Measurements from ENCODE around the gene FARP1. TPM values are rescaled to one million over a fixed set of nuclear protein-coding genes. Genes with fewer than 3 reads are reported as not detected.

The FARP1 gene
- total and polyA plus RNA-seq, 7 donors: 6.9 to 96.4 (median 32.9) TPM

GRCh38 chr13:98261165-98261702, 118.3 kb downstream of the FARP1 start:
- Histone ChIP-seq H3K27ac (peak overlapping the region in 3 of 4 donors; percentile 69 to 77 (median 73)), H3K9me3 (no peaks in the 10 kb centered on the region), H3K27me3 (no peaks in the 10 kb centered on the region), H3K36me3 (no peaks in the 10 kb centered on the region), H3K4me3 (no peak overlapping the region), H3K4me1 (peaks cover 0 to 47% (median 20%) of the 10 kb centered on the region in 4 donors)
- intact Hi-C loops (cut with DNase I): no loop called here
- WGBS, 2 donors: 90 to 93% methylated on average over 6 of the region's 6 CpGs
- TF ChIP-seq EP300 (IDR thresholded peaks at IDR 0.05): no peak
- no peak for TF ChIP-seq CTCF (IDR thresholded peaks at IDR 0.05)
- no peak for TF ChIP-seq POLR2AphosphoS5 (IDR thresholded peaks at IDR 0.05)
- TF ChIP-seq POLR2A (IDR thresholded peaks at IDR 0.05): no peak
- no peak for DNase-seq

GRCh38 chr13:98262292-98262691, 119.4 kb downstream of the FARP1 start:
- H3K27me3 ChIP-seq: no peaks in the 10 kb centered on the region
- no peak for TF ChIP-seq POLR2AphosphoS5 (IDR thresholded peaks at IDR 0.05)
- no peak for TF ChIP-seq CTCF (IDR thresholded peaks at IDR 0.05)
- TF ChIP-seq POLR2A (IDR thresholded peaks at IDR 0.05): no peak
- TF ChIP-seq EP300 (IDR thresholded peaks at IDR 0.05): no peak
- intact Hi-C loops (cut with DNase I): no loop called here
- no peak overlapping the region for H3K4me3 ChIP-seq
- no peaks in the 10 kb centered on the region for H3K9me3 ChIP-seq
- H3K27ac ChIP-seq: peak overlapping the region in 2 of 4 donors; percentile 73 to 77
- H3K4me1 ChIP-seq: peaks cover 0 to 57% (median 29%) of the 10 kb centered on the region in 4 donors
- DNase-seq: no peak
- 89 to 91% methylated on average over 5 of the region's 5 CpGs for WGBS, 2 donors
- no peaks in the 10 kb centered on the region for H3K36me3 ChIP-seq

- TF ChIP-seq POLR2A (IDR thresholded peaks at IDR 0.05) (no peak), EP300 (IDR thresholded peaks at IDR 0.05) (no peak), CTCF (IDR thresholded peaks at IDR 0.05) (no peak), POLR2AphosphoS5 (IDR thresholded peaks at IDR 0.05) (no peak)
- Histone ChIP-seq H3K9me3 (no peaks in the 10 kb centered on the region), H3K4me3 (no peak overlapping the region), H3K36me3 (no peaks in the 10 kb centered on the region), H3K4me1 (peaks cover 0 to 68% (median 38%) of the 10 kb centered on the region in 4 donors), H3K27ac (peak overlapping the region in 1 of 4 donors; percentile 73), H3K27me3 (no peaks in the 10 kb centered on the region)
- intact Hi-C loops (cut with DNase I): no loop called here
- no peak for DNase-seq
- WGBS, 2 donors: 71 to 82% methylated on average over 2 of the region's 2 CpGs
Observed at GRCh38 chr13:98263841-98264240, 120.9 kb downstream of the FARP1 start.

- H3K36me3 ChIP-seq: no peaks in the 10 kb centered on the region
- peak overlapping the region in 1 of 4 donors; percentile 31 for H3K27ac ChIP-seq
- TF ChIP-seq CTCF (IDR thresholded peaks at IDR 0.05): no peak
- no peak for TF ChIP-seq POLR2A (IDR thresholded peaks at IDR 0.05)
- TF ChIP-seq EP300 (IDR thresholded peaks at IDR 0.05): no peak
- TF ChIP-seq POLR2AphosphoS5 (IDR thresholded peaks at IDR 0.05): no peak
- intact Hi-C loops (cut with DNase I): no loop called here
- H3K4me3 ChIP-seq: no peak overlapping the region
- no peak for DNase-seq
- no peaks in the 10 kb centered on the region for H3K27me3 ChIP-seq
- no peaks in the 10 kb centered on the region for H3K9me3 ChIP-seq
- peaks cover 0 to 66% (median 37%) of the 10 kb centered on the region in 4 donors for H3K4me1 ChIP-seq
- WGBS, 2 donors: 96% methylated on average over 5 of the region's 5 CpGs
Observed at GRCh38 chr13:98264877-98265276, 122.0 kb downstream of the FARP1 start.

Measured in sigmoid colon (tissue), 7 donors.